HCT116 (cell line): Measurements from ENCODE around the gene PDE1C. TPM values are rescaled to one million over a fixed set of nuclear protein-coding genes. Genes with fewer than 3 reads are reported as not detected.

Experiments
- ATAC-seq: fragments of 200-7000 bp; cut with Tn5 transposase; 2 replicates; pipeline ENCODE4 v1.9.1; 2020; ENCODE audit warnings: mild to moderate bottlenecking, moderate library complexity
- BruUV-seq: library from RNA; stranded (reverse); fragments of 400-500 nt; replicated peaks from 2 replicates; lab custom pipeline; 2021; lab: Mats Ljungman, UMichigan
- CTCF ChIA-PET: fragments of 300-600 bp; sonication (Branson Sonifier 250); formaldehyde crosslinking; loops from one replicate; lab custom pipeline; 2021; ENCODE audit warnings: antibody characterized with exemption; lab: Charles Lee
- POLR2A ChIA-PET: fragments of 300-600, 350-600 bp; sonication (Branson Sonifier 250); formaldehyde crosslinking; loops from one replicate; lab custom pipeline; 2021; ENCODE audit warnings: antibody characterized with exemption; lab: Charles Lee
- RAD21 ChIA-PET, 2 experiments: fragments of 300-600 bp; sonication (Branson Sonifier 250); formaldehyde crosslinking; loops; one replicate each; lab custom pipeline; 2023; ENCODE audit warnings: low total read pairs in 2 of 2; ENCODE audit not compliant: uncharacterized antibody in 2 of 2, unreplicated experiment in 2 of 2, low non-redundant PET in 1 of 2; lab: Charles Lee
- DNase-seq: peaks from one replicate; pipeline ENCODE4 v3.0.0-alpha.2; 2010; ENCODE audit warnings: low read depth, low spot score
- H2AFZ ChIP-seq: fragments of 200-600 bp; shearing (Covaris generic), sonication (generic); 2 replicates; pipeline ENCODE4 v1.6.1; 2017; ENCODE audit warnings: low read depth, mixed run types, mixed read lengths, antibody characterized with exemption, low read length; ENCODE audit not compliant: poor library complexity, severe bottlenecking
- H3K27ac ChIP-seq: 2 replicates; pipeline ENCODE4 v1.5.1; 2012; ENCODE audit warnings: low read depth, low read length
- H3K27me3 ChIP-seq: fragments of 200-600 bp; sonication (generic); 2 replicates; pipeline ENCODE4 v1.6.1; 2016; ENCODE audit warnings: mixed run types, low read length, mixed read lengths; ENCODE audit not compliant: insufficient read depth
- H3K36me3 ChIP-seq, 2 experiments: fragments of 200-500 bp in 1 of 2; fragments of 200-600 bp in 1 of 2; sonication (Bioruptor generic) in 1 of 2; sonication (generic) in 1 of 2; 2 replicates each; pipeline versions ENCODE4 v1.5.1 to v1.6.1; 2014 to 2016; ENCODE audit warnings: low read length in 2 of 2, inconsistent platforms in 1 of 2, mixed read lengths in 1 of 2, mixed run types in 1 of 2; ENCODE audit not compliant: insufficient read depth in 2 of 2, control insufficient read depth in 1 of 2
- H3K4me1 ChIP-seq, 2 experiments: fragments of 200-600 bp in 1 of 2; sonication (generic) in 1 of 2; 2 replicates each; pipeline versions ENCODE4 v1.5.1 to v1.6.1; 2012 to 2017; ENCODE audit warnings: low read length in 2 of 2, inconsistent platforms in 1 of 2, mild to moderate bottlenecking in 1 of 2, mixed read lengths in 1 of 2, mixed run types in 1 of 2, moderate library complexity in 1 of 2; ENCODE audit not compliant: insufficient read depth in 2 of 2, control insufficient read depth in 1 of 2
- H3K4me2 ChIP-seq: fragments of 200-600 bp; sonication (generic); 2 replicates; pipeline ENCODE4 v1.6.1; 2017; ENCODE audit warnings: mixed run types, low read length, mixed read lengths
- H3K4me3 ChIP-seq, 2 experiments: fragments of 200-600 bp in 1 of 2; sonication (generic) in 1 of 2; replicated peaks in 1 of 2; 2 replicates each; pipeline ENCODE4 v1.5.1; 2011 to 2016; ENCODE audit warnings: low read length in 2 of 2, control low read depth in 1 of 2, low read depth in 1 of 2, mild to moderate bottlenecking in 1 of 2, mixed read lengths in 1 of 2, mixed run types in 1 of 2
- H3K79me2 ChIP-seq: fragments of 200-600 bp; sonication (generic); 2 replicates; pipeline ENCODE4 v1.6.1; 2017; ENCODE audit warnings: mild to moderate bottlenecking, mixed run types, low read length, moderate library complexity, mixed read lengths; ENCODE audit not compliant: insufficient read depth
- H3K9ac ChIP-seq: fragments of 200-600 bp; sonication (generic); 2 replicates; pipeline ENCODE4 v1.6.1; 2016; ENCODE audit warnings: low read length, mixed read lengths
- H3K9me2 ChIP-seq: fragments of 200-600 bp; sonication (generic), shearing (Covaris generic); 2 replicates; pipeline ENCODE4 v1.6.1; 2017; ENCODE audit warnings: mixed run types, mild to moderate bottlenecking, moderate library complexity; ENCODE audit not compliant: insufficient read depth
- H3K9me3 ChIP-seq, 2 experiments: fragments of 200-500 bp in 1 of 2; fragments of 200-600 bp in 1 of 2; sonication (Bioruptor generic) in 1 of 2; sonication (generic) in 1 of 2; 2 replicates each; pipeline ENCODE4 v1.6.1; 2014 to 2017; ENCODE audit warnings: low read length in 2 of 2, mixed read lengths in 2 of 2, inconsistent platforms in 1 of 2, low read depth in 1 of 2, mild to moderate bottlenecking in 1 of 2, mixed run types in 1 of 2, moderate library complexity in 1 of 2; ENCODE audit not compliant: control insufficient read depth in 1 of 2, insufficient read depth in 1 of 2
- H4K20me1 ChIP-seq: fragments of 200-600 bp; sonication (generic), shearing (Covaris generic); 2 replicates; pipeline ENCODE4 v1.6.1; 2017; ENCODE audit warnings: mixed run types, mild to moderate bottlenecking, moderate library complexity; ENCODE audit not compliant: insufficient read depth
- CEBPB ChIP-seq: IDR thresholded peaks from 2 replicates; pipeline ENCODE4 v1.6.1; 2012; ENCODE audit warnings: low read depth
- EGR1 ChIP-seq: IDR thresholded peaks from 2 replicates; pipeline ENCODE4 v1.6.1; 2012; ENCODE audit warnings: low read depth
- ELF1 ChIP-seq: IDR thresholded peaks from 2 replicates; pipeline ENCODE4 v1.6.1; 2012; ENCODE audit warnings: low read depth, borderline replicate concordance
- JUND ChIP-seq: IDR thresholded peaks from 2 replicates; pipeline ENCODE4 v1.6.1; 2012
- POLR2A ChIP-seq: IDR thresholded peaks from 2 replicates; pipeline ENCODE4 v1.7.0; 2011; ENCODE audit warnings: borderline replicate concordance; ENCODE audit not compliant: insufficient read depth, insufficient read length; ENCODE audit errors: extremely low read depth
- RAD21 ChIP-seq: IDR thresholded peaks from 2 replicates; pipeline ENCODE4 v1.6.1; 2012; ENCODE audit warnings: low read depth, mild to moderate bottlenecking
- SIN3A ChIP-seq: IDR thresholded peaks from 2 replicates; pipeline ENCODE4 v1.6.1; 2012; ENCODE audit warnings: low read depth
- SP1 ChIP-seq: IDR thresholded peaks from 2 replicates; pipeline ENCODE4 v1.6.1; 2012; ENCODE audit warnings: low read depth
- intact Hi-C: fragments of 100-400 bp; cut with micrococcal nuclease; formaldehyde crosslinking; loops from 2 replicates; pipeline ENCODE4 v1.10.0; 2022
- total RNA-seq: library from RNA; stranded (reverse); gene quantifications from one replicate; pipeline ENCODE4 v1.2.1, GENCODE V29; 2021; ENCODE audit not compliant: unreplicated experiment
- TF ChIP-seq, protein P1 (sequence below): IDR thresholded peaks from 2 replicates; pipeline ENCODE4 v1.6.1; 2012; ENCODE audit warnings: low read depth

The PDE1C gene
- total RNA-seq, 1 experiment from 2014 or later, result 0.17 TPM

DNA sequence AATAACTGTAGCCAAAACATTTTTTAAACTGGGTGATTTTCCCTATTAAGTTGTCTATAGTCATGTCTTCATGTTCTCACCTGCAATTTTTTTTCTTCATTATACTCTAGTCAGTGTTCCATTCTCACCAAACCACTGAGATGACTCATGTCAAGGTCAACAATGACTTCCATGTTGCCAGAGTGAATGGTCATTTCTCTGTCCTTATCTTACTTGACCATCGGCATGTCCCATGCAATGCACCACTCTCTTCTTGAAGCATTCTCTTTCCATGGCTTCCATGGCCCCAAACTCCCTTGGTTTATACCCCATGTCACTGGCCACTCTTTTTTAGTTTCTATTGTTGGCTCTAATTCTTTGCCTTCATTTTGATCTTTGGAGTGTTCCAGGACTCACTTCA, 209.3 kb downstream of the PDE1C start:
- BruUV-seq, result no TSS peak

More for the DNA sequence above, 209.3 kb downstream of the PDE1C start:
- no peaks in the 10 kb centered on the region for H3K9me3 ChIP-seq
- DNase-seq, result no peak
- TF ChIP-seq POLR2A (no peak), SP1 (no peak), RAD21 (no peak), JUND (no peak), CEBPB (no peak), ELF1 (no peak), EGR1 (no peak), SIN3A (no peak)
- TF ChIP-seq, protein P1, sequence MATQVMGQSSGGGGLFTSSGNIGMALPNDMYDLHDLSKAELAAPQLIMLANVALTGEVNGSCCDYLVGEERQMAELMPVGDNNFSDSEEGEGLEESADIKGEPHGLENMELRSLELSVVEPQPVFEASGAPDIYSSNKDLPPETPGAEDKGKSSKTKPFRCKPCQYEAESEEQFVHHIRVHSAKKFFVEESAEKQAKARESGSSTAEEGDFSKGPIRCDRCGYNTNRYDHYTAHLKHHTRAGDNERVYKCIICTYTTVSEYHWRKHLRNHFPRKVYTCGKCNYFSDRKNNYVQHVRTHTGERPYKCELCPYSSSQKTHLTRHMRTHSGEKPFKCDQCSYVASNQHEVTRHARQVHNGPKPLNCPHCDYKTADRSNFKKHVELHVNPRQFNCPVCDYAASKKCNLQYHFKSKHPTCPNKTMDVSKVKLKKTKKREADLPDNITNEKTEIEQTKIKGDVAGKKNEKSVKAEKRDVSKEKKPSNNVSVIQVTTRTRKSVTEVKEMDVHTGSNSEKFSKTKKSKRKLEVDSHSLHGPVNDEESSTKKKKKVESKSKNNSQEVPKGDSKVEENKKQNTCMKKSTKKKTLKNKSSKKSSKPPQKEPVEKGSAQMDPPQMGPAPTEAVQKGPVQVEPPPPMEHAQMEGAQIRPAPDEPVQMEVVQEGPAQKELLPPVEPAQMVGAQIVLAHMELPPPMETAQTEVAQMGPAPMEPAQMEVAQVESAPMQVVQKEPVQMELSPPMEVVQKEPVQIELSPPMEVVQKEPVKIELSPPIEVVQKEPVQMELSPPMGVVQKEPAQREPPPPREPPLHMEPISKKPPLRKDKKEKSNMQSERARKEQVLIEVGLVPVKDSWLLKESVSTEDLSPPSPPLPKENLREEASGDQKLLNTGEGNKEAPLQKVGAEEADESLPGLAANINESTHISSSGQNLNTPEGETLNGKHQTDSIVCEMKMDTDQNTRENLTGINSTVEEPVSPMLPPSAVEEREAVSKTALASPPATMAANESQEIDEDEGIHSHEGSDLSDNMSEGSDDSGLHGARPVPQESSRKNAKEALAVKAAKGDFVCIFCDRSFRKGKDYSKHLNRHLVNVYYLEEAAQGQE, result no peak
- TF ChIP-seq, all 23 proteins: peak for 0
- H3K4me1 ChIP-seq, result no peaks in the 10 kb centered on the region
- CTCF ChIA-PET, result no interaction called here
- ATAC-seq, result no peak
- H3K4me3 ChIP-seq, result no peak overlapping the region
- no peak overlapping the region for H3K4me2 ChIP-seq
- RAD21 ChIA-PET, result no interaction called here
- H3K36me3 ChIP-seq, result no peaks in the 10 kb centered on the region
- H3K79me2 ChIP-seq, result no peaks in the 10 kb centered on the region
- no peak overlapping the region for H3K9ac ChIP-seq
- no peaks in the 10 kb centered on the region for H4K20me1 ChIP-seq
- H2AFZ ChIP-seq, result no peak overlapping the region
- H3K27me3 ChIP-seq, result no peaks in the 10 kb centered on the region
- POLR2A ChIA-PET, result no interaction called here
- intact Hi-C loops, result no loop called here
- H3K27ac ChIP-seq, result no peak overlapping the region
- H3K9me2 ChIP-seq, result no peaks in the 10 kb centered on the region
